ENCODE results near the gene PMIS2.

PMIS2 gene

GRCh38 chr19:35636651-35637050, 50.7 kb downstream of the PMIS2 start:
- Histone ChIP-seq H3K4me1 (ENCODE audit: control insufficient read depth, insufficient read depth, low read length) (peaks cover 10% of the 10 kb centered on the region; the same call in 1 of the 2 replicates), H3K9me3 (ENCODE audit: control insufficient read depth, insufficient read depth, low read depth, low read length) (no peaks in the 10 kb centered on the region), H3K27ac (ENCODE audit: extremely low read depth, low read depth, low read length) (no peak overlapping the region), H3K4me3 (ENCODE audit: low read depth, low read length) (no peak overlapping the region), H3K36me3 (ENCODE audit: control insufficient read depth in 2 of 2, insufficient read depth in 1 of 2, low read length in 2 of 2) (peaks cover 68 to 72% of the 10 kb centered on the region in 2 experiments)
- CTCF ChIA-PET, result interaction anchor here (0.5 to 0.6 kb wide), 2 partner anchors 92 to 494 kb away, joined by 3 to 5 read pairs; no protein-coding TSS in a partner anchor
- POLR2A ChIA-PET, result interaction anchor here (0.7 to 3.3 kb wide), 3 partner anchors 8 to 13 kb away, joined by 4 to 30 read pairs (median 4); partner anchors contain the start of gene COX6B1
- TF ChIP-seq ZNF510 (tag by site-specific recombination; IDR thresholded peaks at IDR 0.05; ENCODE audit: insufficient replicate concordance) (no peak), ZSCAN23 (tag by site-specific recombination; IDR thresholded peaks at IDR 0.05) (no peak), ZNF140 (tag by site-specific recombination; IDR thresholded peaks at IDR 0.05) (no peak), ZNF529 (tag by site-specific recombination; IDR thresholded peaks at IDR 0.05; ENCODE audit: insufficient replicate concordance) (no peak)
- TF ChIP-seq, protein P1, sequence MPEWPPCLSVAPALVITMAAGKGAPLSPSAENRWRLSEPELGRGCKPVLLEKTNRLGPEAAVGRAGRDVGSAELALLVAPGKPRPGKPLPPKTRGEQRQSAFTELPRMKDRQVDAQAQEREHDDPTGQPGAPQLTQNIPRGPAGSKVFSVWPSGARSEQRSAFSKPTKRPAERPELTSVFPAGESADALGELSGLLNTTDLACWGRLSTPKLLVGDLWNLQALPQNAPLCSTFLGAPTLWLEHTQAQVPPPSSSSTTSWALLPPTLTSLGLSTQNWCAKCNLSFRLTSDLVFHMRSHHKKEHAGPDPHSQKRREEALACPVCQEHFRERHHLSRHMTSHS (tag by site-specific recombination; IDR thresholded peaks at IDR 0.05), result no peak
- TF ChIP-seq, protein P2, sequence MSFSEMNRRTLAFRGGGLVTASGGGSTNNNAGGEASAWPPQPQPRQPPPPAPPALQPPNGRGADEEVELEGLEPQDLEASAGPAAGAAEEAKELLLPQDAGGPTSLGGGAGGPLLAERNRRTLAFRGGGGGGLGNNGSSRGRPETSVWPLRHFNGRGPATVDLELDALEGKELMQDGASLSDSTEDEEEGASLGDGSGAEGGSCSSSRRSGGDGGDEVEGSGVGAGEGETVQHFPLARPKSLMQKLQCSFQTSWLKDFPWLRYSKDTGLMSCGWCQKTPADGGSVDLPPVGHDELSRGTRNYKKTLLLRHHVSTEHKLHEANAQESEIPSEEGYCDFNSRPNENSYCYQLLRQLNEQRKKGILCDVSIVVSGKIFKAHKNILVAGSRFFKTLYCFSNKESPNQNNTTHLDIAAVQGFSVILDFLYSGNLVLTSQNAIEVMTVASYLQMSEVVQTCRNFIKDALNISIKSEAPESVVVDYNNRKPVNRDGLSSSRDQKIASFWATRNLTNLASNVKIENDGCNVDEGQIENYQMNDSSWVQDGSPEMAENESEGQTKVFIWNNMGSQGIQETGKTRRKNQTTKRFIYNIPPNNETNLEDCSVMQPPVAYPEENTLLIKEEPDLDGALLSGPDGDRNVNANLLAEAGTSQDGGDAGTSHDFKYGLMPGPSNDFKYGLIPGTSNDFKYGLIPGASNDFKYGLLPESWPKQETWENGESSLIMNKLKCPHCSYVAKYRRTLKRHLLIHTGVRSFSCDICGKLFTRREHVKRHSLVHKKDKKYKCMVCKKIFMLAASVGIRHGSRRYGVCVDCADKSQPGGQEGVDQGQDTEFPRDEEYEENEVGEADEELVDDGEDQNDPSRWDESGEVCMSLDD (tag by site-specific recombination; IDR thresholded peaks at IDR 0.05), result no peak
